ENCODE measurements around the gene EPHB2. TPM values are rescaled to one million over a fixed set of nuclear protein-coding genes. Genes with fewer than 3 reads are reported as not detected.

EPHB2 gene
- total RNA-seq, 2 experiments from 2014 or later, result 0.08 TPM; not detected in 1

DNA sequence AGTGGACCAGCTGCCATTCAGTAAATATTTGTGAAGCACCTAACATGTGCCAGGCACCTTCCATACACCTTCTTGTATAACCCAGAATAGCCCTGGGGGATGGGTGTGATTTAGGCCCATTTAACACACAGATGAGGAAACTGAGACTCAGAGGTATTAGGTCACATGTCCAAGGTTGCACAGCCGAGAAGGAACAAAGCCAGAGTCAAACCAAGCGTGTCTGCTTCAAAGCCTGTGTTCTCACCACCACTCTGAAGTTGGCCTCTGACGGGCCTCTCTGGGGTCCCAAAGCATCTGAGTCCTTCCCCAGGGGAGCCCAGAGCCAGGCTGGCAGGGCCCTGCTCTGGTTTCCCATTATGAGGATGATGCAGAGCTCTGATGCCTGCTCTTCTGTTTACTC lies 196.9 kb downstream of the EPHB2 start:
- Histone ChIP-seq H3K4me3 (ENCODE audit: low read length) (no peak overlapping the region), H3K27ac (ENCODE audit: low read depth in 1 of 2, low read length in 2 of 2) (no peak overlapping the region), H3K36me3 (ENCODE audit: insufficient read depth, low read length) (no peaks in the 10 kb centered on the region), H3K27me3 (ENCODE audit: control insufficient read depth in 1 of 2, insufficient read depth in 2 of 2, low read length in 2 of 2) (peaks cover 0 to 4% of the 10 kb centered on the region in 2 experiments), H3K9me3 (ENCODE audit: control insufficient read depth in 1 of 2, insufficient read depth in 1 of 2, low read length in 2 of 2) (no peaks in the 10 kb centered on the region), H3K4me1 (ENCODE audit: insufficient read depth, low read length) (no peaks in the 10 kb centered on the region)
- ChIA-PET POLR2A (no interaction called here), CTCF (no interaction called here)
- intact Hi-C loops (cut with DNase I, micrococcal nuclease), result no loop called here
- Mint-ChIP-seq H3K36me3 (ENCODE audit: low read depth) (no peaks in the 10 kb centered on the region), H3K27me3 (no peaks in the 10 kb centered on the region), H3K4me3 (no peak overlapping the region), H3K4me1 (ENCODE audit: low read depth) (no peaks in the 10 kb centered on the region), H3K27ac (no peak overlapping the region), H3K9me3 (no peaks in the 10 kb centered on the region)
- no peak for DNase-seq
- no peak for ATAC-seq (ENCODE audit: poor library complexity)
- TF ChIP-seq, protein P1, sequence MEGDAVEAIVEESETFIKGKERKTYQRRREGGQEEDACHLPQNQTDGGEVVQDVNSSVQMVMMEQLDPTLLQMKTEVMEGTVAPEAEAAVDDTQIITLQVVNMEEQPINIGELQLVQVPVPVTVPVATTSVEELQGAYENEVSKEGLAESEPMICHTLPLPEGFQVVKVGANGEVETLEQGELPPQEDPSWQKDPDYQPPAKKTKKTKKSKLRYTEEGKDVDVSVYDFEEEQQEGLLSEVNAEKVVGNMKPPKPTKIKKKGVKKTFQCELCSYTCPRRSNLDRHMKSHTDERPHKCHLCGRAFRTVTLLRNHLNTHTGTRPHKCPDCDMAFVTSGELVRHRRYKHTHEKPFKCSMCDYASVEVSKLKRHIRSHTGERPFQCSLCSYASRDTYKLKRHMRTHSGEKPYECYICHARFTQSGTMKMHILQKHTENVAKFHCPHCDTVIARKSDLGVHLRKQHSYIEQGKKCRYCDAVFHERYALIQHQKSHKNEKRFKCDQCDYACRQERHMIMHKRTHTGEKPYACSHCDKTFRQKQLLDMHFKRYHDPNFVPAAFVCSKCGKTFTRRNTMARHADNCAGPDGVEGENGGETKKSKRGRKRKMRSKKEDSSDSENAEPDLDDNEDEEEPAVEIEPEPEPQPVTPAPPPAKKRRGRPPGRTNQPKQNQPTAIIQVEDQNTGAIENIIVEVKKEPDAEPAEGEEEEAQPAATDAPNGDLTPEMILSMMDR (IDR thresholded peaks at IDR 0.05), result no peak

DNA sequence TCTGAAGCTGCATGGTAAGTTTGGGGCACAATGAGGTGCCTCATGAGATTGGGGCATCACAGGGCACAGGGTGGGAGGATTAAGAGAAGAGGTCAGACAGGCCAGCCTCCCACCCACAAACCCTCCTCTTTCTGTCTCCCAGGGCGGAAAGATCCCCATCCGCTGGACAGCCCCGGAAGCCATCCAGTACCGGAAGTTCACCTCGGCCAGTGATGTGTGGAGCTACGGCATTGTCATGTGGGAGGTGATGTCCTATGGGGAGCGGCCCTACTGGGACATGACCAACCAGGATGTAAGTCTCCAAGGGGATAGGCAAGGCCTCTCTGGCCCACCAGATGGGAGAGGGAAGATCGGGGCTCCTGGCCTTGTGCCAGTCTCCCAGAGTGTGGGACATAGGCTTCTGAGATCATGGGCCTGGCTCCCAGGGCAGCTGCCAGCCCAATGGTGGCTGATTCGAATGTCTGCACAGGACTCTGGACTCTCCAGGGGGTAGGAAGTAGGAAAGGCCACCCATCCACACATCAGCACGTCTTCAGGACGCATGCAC lies 198.3 kb downstream of the EPHB2 start:
- no peak overlapping the region for H3K27ac Mint-ChIP-seq
- H3K27me3 Mint-ChIP-seq, result peaks cover 4% of the 10 kb centered on the region
- DNase-seq (no peak), ATAC-seq (ENCODE audit: poor library complexity) (no peak)
- POLR2A ChIA-PET, result no interaction called here
- TF ChIP-seq, protein P1 (IDR thresholded peaks at IDR 0.05), result no peak
- H3K9me3 Mint-ChIP-seq, result no peaks in the 10 kb centered on the region
- Histone ChIP-seq H3K9me3 (ENCODE audit: control insufficient read depth in 1 of 2, insufficient read depth in 1 of 2, low read length in 2 of 2) (no peaks in the 10 kb centered on the region), H3K4me1 (ENCODE audit: insufficient read depth, low read length) (no peaks in the 10 kb centered on the region), H3K36me3 (ENCODE audit: insufficient read depth, low read length) (no peaks in the 10 kb centered on the region), H3K27ac (ENCODE audit: low read depth in 1 of 2, low read length in 2 of 2) (no peak overlapping the region), H3K27me3 (ENCODE audit: control insufficient read depth in 1 of 2, insufficient read depth in 2 of 2, low read length in 2 of 2) (peaks cover 0 to 2% of the 10 kb centered on the region in 2 experiments), H3K4me3 (ENCODE audit: low read length) (no peak overlapping the region)
- intact Hi-C loops (cut with DNase I, micrococcal nuclease), result no loop called here
- no peaks in the 10 kb centered on the region for H3K36me3 Mint-ChIP-seq (ENCODE audit: low read depth)
- no peak overlapping the region for H3K4me3 Mint-ChIP-seq
- CTCF ChIA-PET, result no interaction called here
- no peaks in the 10 kb centered on the region for H3K4me1 Mint-ChIP-seq (ENCODE audit: low read depth)

- intact Hi-C loops (cut with DNase I, micrococcal nuclease), result no loop called here
- ATAC-seq (ENCODE audit: poor library complexity), result no peak
- H3K27me3 Mint-ChIP-seq, result peaks cover 9% of the 10 kb centered on the region
These were observed 199.6 kb downstream of the EPHB2 start for GRCh38 chr1:22910286-22910685.

More at GRCh38 chr1:22910286-22910685, 199.6 kb downstream of the EPHB2 start:
- Mint-ChIP-seq H3K9me3 (no peaks in the 10 kb centered on the region), H3K27ac (no peak overlapping the region), H3K36me3 (ENCODE audit: low read depth) (no peaks in the 10 kb centered on the region), H3K4me3 (no peak overlapping the region), H3K4me1 (ENCODE audit: low read depth) (no peaks in the 10 kb centered on the region)
- no peak for DNase-seq
- TF ChIP-seq, protein P1 (IDR thresholded peaks at IDR 0.05), result no peak
- H3K4me3 ChIP-seq (ENCODE audit: low read length), result no peak overlapping the region
- no peaks in the 10 kb centered on the region for H3K36me3 ChIP-seq (ENCODE audit: insufficient read depth, low read length)
- H3K27ac ChIP-seq (ENCODE audit: low read depth in 1 of 2, low read length in 2 of 2), result no peak overlapping the region
- ChIA-PET POLR2A (no interaction called here), CTCF (no interaction called here)
- H3K27me3 ChIP-seq (ENCODE audit: control insufficient read depth in 1 of 2, insufficient read depth in 2 of 2, low read length in 2 of 2), result peaks cover 0 to 2% of the 10 kb centered on the region in 2 experiments
- H3K4me1 ChIP-seq (ENCODE audit: insufficient read depth, low read length), result no peaks in the 10 kb centered on the region
- H3K9me3 ChIP-seq (ENCODE audit: control insufficient read depth in 1 of 2, insufficient read depth in 1 of 2, low read length in 2 of 2), result no peaks in the 10 kb centered on the region
